GM12892 (cell line): Measurements from ENCODE around the gene MAP4K1.
A peak's percentile ranks its signal among the peaks of the same experiment; 100 is the strongest.

Source experiments
- DNase-seq: peaks from one replicate; pipeline ENCODE4 v3.0.0; 2011; ENCODE audit not compliant: insufficient read length
- FAIRE-seq: peaks from 2 replicates; lab custom pipeline; 2011; peaks lifted over from hg19 to GRCh38; lab: Jason Lieb, UNC
- POLR2A ChIP-seq: IDR thresholded peaks from 2 replicates; pipeline ENCODE4 v1.6.1; 2011; ENCODE audit warnings: low read depth, low read length, control low read depth
- POLR2AphosphoS5 ChIP-seq: IDR thresholded peaks from 2 replicates; pipeline ENCODE4 v1.6.1; 2011; ENCODE audit warnings: low read depth, low read length, control low read depth
- TAF1 ChIP-seq: IDR thresholded peaks from 2 replicates; pipeline ENCODE4 v1.6.1; 2011; ENCODE audit warnings: low read depth, mild to moderate bottlenecking, control low read depth, low read length, borderline replicate concordance

The MAP4K1 gene

DNA sequence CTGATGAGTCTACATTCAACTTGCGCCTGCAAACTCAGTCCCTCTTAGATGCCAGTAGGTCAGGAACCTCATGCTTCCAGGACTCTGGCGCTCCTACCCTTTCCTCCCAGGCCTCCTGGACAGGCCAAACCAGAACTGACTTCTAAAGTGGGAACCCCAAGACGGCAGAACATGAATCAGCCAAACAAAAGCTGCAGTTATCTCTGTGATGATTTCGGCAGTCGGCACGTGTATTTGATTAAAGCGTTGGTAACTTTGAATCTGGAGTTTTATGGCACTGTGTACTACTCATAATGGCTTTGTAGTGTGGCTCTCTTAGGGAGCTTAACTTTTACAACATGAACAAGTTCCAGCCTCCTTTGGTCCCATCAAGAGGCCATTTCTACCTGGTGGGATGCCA lies 43.4 kb upstream of the MAP4K1 start:
- DNase-seq = no peak
- no peak for FAIRE-seq
- TF ChIP-seq TAF1 (no peak), POLR2A (no peak), POLR2AphosphoS5 (no peak)

DNA sequence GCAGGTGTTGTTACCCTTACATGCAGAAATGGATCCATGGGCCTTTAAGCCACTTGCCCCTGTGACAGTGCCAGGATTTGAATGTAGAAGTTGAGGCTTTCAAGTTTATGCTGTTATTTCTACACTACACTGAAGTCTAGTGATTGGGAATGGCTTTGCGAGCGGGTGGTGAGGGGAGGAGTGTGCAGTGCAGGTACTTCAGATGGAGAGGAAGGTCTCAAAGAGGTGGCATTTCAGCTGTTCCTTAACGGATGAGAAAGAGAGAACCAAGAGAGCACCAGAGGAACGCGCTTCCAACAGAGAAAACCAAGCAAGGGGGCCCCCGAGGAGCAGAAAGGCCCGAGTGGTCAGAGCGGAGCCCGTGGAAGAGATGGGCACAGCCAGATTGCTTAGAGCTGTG lies 43.0 kb upstream of the MAP4K1 start:
- FAIRE-seq (no peak), DNase-seq (no peak)
- TF ChIP-seq TAF1 (no peak), POLR2AphosphoS5 (no peak), POLR2A (no peak)

- TF ChIP-seq POLR2A (no peak), TAF1 (no peak), POLR2AphosphoS5 (no peak)
- FAIRE-seq (no peak), DNase-seq (no peak)
Measured at GRCh38 chr19:38658462-38659306, 40.9 kb upstream of the MAP4K1 start.

- no peak for DNase-seq
- no peak for FAIRE-seq
- no peak for TF ChIP-seq POLR2AphosphoS5
- TF ChIP-seq TAF1 = no peak
- TF ChIP-seq POLR2A = no peak
Measured at GRCh38 chr19:38657633-38658222, 40.0 kb upstream of the MAP4K1 start.

GRCh38 chr19:38656171-38656981 lies 38.6 kb upstream of the MAP4K1 start:
- no peak for FAIRE-seq
- TF ChIP-seq TAF1 (no peak), POLR2AphosphoS5 (no peak), POLR2A (no peak)
- DNase-seq = no peak

GRCh38 chr19:38655148-38655824 lies 37.5 kb upstream of the MAP4K1 start:
- TF ChIP-seq POLR2A = no peak
- no peak for TF ChIP-seq TAF1
- TF ChIP-seq POLR2AphosphoS5 = no peak
- FAIRE-seq (no peak), DNase-seq (no peak)

DNA sequence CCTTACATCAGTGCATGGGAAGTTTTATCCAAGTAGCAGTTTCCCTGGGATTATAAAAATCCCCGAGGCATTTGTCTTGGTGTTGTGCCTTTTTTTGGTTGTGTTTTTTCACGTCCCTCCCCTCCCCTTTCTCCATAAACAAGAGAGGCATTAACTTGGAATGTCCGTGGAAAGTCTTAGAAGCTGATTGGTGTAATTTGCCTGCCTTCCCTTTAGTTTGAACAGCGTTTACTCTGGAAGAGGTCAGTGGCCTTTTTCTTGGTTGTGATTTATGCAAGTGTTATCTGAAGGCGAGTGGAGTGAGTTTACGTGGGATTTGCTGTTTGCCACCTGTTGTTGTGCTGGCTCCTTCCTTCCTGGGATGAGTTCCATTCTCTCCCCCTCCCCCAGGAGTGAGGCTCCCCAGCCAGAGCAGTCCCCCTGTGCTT lies 36.9 kb upstream of the MAP4K1 start:
- TF ChIP-seq POLR2A (no peak), POLR2AphosphoS5 (no peak), TAF1 (no peak)
- no peak for DNase-seq
- FAIRE-seq = no peak

DNA sequence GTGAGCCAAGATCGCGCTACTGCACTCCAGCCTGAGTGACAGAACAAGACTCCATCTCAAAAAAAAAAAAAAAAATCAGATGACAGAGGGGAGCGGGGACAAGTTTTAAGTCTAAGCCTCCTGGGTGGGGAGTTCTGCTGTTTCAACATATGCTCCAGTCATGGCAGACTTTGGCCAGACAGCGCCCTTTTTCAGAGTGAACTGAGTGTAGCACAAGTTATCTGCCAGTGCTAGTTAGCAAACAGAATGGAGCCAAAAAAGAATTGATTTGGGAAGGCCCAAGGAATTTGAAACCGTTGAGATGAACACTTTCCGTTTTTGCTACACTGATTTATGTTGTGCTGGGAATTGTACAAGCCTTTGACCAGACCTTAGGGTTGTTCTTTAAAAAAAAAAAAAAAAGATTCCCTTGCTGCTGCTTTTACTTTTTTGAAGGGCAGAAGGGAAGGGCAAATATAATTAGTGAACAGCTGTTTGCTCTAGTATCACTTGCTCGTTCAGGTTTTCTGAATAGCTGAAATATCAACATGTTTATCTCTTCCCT lies 35.3 kb upstream of the MAP4K1 start:
- TF ChIP-seq TAF1 = no peak
- TF ChIP-seq POLR2A = no peak
- no peak for TF ChIP-seq POLR2AphosphoS5
- no peak for DNase-seq
- FAIRE-seq = no peak

DNA sequence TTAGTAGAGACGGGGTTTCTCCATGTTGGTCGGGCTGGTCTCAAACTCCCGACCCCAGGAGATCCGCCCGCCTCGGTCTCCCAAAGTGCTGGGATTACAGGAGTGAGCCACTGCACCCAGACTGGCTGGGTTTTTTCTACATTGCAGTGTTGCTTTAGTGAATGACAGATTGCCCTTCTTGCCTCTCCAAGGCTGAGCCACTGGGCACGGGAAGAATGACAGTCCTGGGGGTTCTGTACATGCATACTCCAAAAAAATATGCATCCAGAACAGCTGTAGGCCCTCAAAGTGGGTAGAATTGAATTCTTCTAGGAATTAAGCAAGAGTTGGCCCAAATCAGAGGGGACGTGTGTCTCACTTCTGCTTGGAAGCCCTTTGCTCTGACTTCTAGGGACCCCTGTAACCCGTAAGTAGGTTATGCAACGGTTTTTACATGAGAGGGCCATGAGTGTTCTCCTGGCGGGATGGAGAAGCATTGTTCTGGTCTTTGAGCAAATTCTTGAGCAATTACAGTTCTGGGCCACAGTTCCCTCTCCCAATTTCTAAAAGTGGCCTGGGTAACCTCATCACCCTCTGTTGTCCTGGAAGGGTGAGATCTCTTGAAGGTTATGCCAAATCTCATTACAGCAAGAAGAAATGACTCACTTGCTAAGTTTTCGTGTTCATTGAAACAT lies 33.3 kb upstream of the MAP4K1 start:
- TF ChIP-seq POLR2A = no peak
- TF ChIP-seq TAF1 = no peak
- no peak for TF ChIP-seq POLR2AphosphoS5
- no peak for FAIRE-seq
- no peak for DNase-seq

DNA sequence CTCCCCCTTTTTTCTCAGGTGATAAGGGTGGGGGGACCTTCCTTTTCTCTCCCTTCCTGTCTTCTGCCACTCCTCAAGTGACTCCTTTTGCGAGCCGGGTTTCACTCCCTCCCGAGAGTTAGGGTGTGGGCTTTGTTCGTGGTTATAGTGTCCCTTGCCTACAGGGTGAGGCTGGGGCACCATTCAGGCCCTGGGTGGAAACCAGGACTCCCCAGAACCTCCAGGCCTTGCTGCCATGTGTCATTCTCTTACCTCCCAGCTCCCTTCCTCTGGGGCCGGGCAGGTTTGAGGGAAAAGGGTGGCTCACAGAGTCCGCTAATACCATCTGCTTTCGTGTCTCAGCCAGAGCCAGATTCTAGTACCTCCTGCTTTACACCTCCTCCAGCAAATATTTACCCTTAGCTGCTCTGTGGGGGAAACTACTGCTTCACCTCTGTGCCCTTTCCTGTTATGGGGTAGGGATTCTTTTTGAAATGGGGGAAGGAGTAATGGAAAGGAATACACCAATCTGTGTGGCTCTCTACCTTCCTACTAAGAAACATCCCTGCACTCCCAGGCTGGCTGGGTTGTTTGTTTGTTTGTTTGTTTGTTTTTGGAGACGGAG lies 32.5 kb upstream of the MAP4K1 start:
- TF ChIP-seq POLR2AphosphoS5 = no peak
- no peak for TF ChIP-seq TAF1
- TF ChIP-seq POLR2A = no peak
- FAIRE-seq = peak; percentile 14
- DNase-seq = no peak
